Measurements from ENCODE around the gene PRDM5.
A peak's percentile ranks its signal among the peaks of the same experiment; 100 is the strongest.

The PRDM5 gene

GRCh38 chr4:120921456-120922380 lies 808 bp downstream of the PRDM5 start:
- no peaks in the 10 kb centered on the region for H3K27me3 Mint-ChIP-seq
- H3K4me1 Mint-ChIP-seq, result peaks cover 18% of the 10 kb centered on the region
- peak overlapping the region; percentile 92 to 98 for H3K27ac Mint-ChIP-seq
- H3K9me3 Mint-ChIP-seq, result no peaks in the 10 kb centered on the region
- DNase-seq (peak; percentile 47 to 59), ATAC-seq (peak; percentile 1)
- H3K4me3 Mint-ChIP-seq, result peak overlapping the region; percentile 94 to 100

GRCh38 chr4:120920666-120921065 lies 1.9 kb downstream of the PRDM5 start:
- DNase-seq (no peak), ATAC-seq (no peak)
- Mint-ChIP-seq H3K4me3 (no peak overlapping the region), H3K9me3 (no peaks in the 10 kb centered on the region), H3K4me1 (peaks cover 21% of the 10 kb centered on the region), H3K27me3 (no peaks in the 10 kb centered on the region), H3K27ac (no peak overlapping the region)

GRCh38 chr4:120919358-120919757 lies 3.2 kb downstream of the PRDM5 start:
- Mint-ChIP-seq H3K27me3 (no peaks in the 10 kb centered on the region), H3K4me3 (peak overlapping the region in 1 of 2 donors; percentile 0), H3K27ac (no peak overlapping the region), H3K9me3 (no peaks in the 10 kb centered on the region), H3K4me1 (peaks cover 26% of the 10 kb centered on the region)
- DNase-seq (no peak), ATAC-seq (no peak)

- ATAC-seq, result no peak
- H3K27ac Mint-ChIP-seq, result no peak overlapping the region
- no peaks in the 10 kb centered on the region for H3K27me3 Mint-ChIP-seq
- H3K9me3 Mint-ChIP-seq, result no peaks in the 10 kb centered on the region
- H3K4me3 Mint-ChIP-seq, result no peak overlapping the region
- no peak for DNase-seq
- peaks cover 26% of the 10 kb centered on the region for H3K4me1 Mint-ChIP-seq
These were observed 3.7 kb downstream of the PRDM5 start for GRCh38 chr4:120918788-120919187.

- ATAC-seq (no peak), DNase-seq (no peak)
- no peak overlapping the region for H3K4me3 Mint-ChIP-seq
- no peaks in the 10 kb centered on the region for H3K9me3 Mint-ChIP-seq
- no peak overlapping the region for H3K27ac Mint-ChIP-seq
- no peaks in the 10 kb centered on the region for H3K27me3 Mint-ChIP-seq
- H3K4me1 Mint-ChIP-seq, result peaks cover 26% of the 10 kb centered on the region
These were observed 4.4 kb downstream of the PRDM5 start for GRCh38 chr4:120918092-120918491.

GRCh38 chr4:120916937-120917336 lies 5.6 kb downstream of the PRDM5 start:
- no peak overlapping the region for H3K27ac Mint-ChIP-seq
- no peaks in the 10 kb centered on the region for H3K27me3 Mint-ChIP-seq
- no peak overlapping the region for H3K4me3 Mint-ChIP-seq
- no peaks in the 10 kb centered on the region for H3K9me3 Mint-ChIP-seq
- no peak for ATAC-seq
- H3K4me1 Mint-ChIP-seq, result peaks cover 25% of the 10 kb centered on the region
- no peak for DNase-seq

GRCh38 chr4:120915336-120915735 lies 7.2 kb downstream of the PRDM5 start:
- Mint-ChIP-seq H3K4me3 (no peak overlapping the region), H3K27me3 (no peaks in the 10 kb centered on the region), H3K27ac (no peak overlapping the region), H3K4me1 (peaks cover 29% of the 10 kb centered on the region), H3K9me3 (no peaks in the 10 kb centered on the region)
- ATAC-seq (no peak), DNase-seq (no peak)

- no peak for DNase-seq
- peak; percentile 2 for ATAC-seq
- Mint-ChIP-seq H3K27me3 (peaks cover 6% of the 10 kb centered on the region), H3K4me1 (peaks cover 23% of the 10 kb centered on the region), H3K4me3 (no peak overlapping the region), H3K27ac (no peak overlapping the region), H3K9me3 (peaks cover 4 to 6% of the 10 kb centered on the region in 2 donors)
These were observed 19.1 kb downstream of the PRDM5 start for GRCh38 chr4:120903419-120903818.

GRCh38 chr4:120902925-120903324 lies 19.6 kb downstream of the PRDM5 start:
- Mint-ChIP-seq H3K9me3 (peaks cover 4 to 6% of the 10 kb centered on the region in 2 donors), H3K4me1 (peaks cover 23% of the 10 kb centered on the region), H3K27me3 (peaks cover 6% of the 10 kb centered on the region), H3K4me3 (peak overlapping the region in 1 of 2 donors; percentile 29), H3K27ac (peak overlapping the region in 1 of 2 donors; percentile 8)
- ATAC-seq (peak; percentile 92), DNase-seq (peak in 1 of 2 donors; percentile 65)

- DNase-seq (no peak), ATAC-seq (no peak)
- peaks cover 4 to 6% of the 10 kb centered on the region in 2 donors for H3K9me3 Mint-ChIP-seq
- H3K27me3 Mint-ChIP-seq, result peaks cover 6% of the 10 kb centered on the region
- no peak overlapping the region for H3K4me3 Mint-ChIP-seq
- peaks cover 23% of the 10 kb centered on the region for H3K4me1 Mint-ChIP-seq
- peak overlapping the region in 1 of 2 donors; percentile 84 for H3K27ac Mint-ChIP-seq
These were observed 20.8 kb downstream of the PRDM5 start for GRCh38 chr4:120901731-120902130.

- Mint-ChIP-seq H3K4me1 (peaks cover 17% of the 10 kb centered on the region), H3K4me3 (no peak overlapping the region), H3K27ac (no peak overlapping the region), H3K9me3 (peaks cover 2 to 9% of the 10 kb centered on the region in 2 donors), H3K27me3 (peaks cover 6% of the 10 kb centered on the region)
- ATAC-seq, result no peak
- DNase-seq, result no peak
These were observed 24.4 kb downstream of the PRDM5 start for GRCh38 chr4:120897981-120898719.

- no peaks in the 10 kb centered on the region for H3K27me3 Mint-ChIP-seq
- peaks cover 15 to 20% of the 10 kb centered on the region in 2 donors for H3K9me3 Mint-ChIP-seq
- DNase-seq (no peak), ATAC-seq (no peak)
- H3K4me3 Mint-ChIP-seq, result no peak overlapping the region
- no peaks in the 10 kb centered on the region for H3K4me1 Mint-ChIP-seq
- no peak overlapping the region for H3K27ac Mint-ChIP-seq
These were observed 27.0 kb downstream of the PRDM5 start for GRCh38 chr4:120895554-120895953.

- no peak overlapping the region for H3K4me3 Mint-ChIP-seq
- DNase-seq (no peak), ATAC-seq (no peak)
- peaks cover 21 to 28% of the 10 kb centered on the region in 2 donors for H3K9me3 Mint-ChIP-seq
- no peaks in the 10 kb centered on the region for H3K4me1 Mint-ChIP-seq
- H3K27ac Mint-ChIP-seq, result no peak overlapping the region
- no peaks in the 10 kb centered on the region for H3K27me3 Mint-ChIP-seq
These were observed 29.2 kb downstream of the PRDM5 start for GRCh38 chr4:120893314-120893713.

- Mint-ChIP-seq H3K9me3 (peaks cover 17 to 18% of the 10 kb centered on the region in 2 donors), H3K27ac (no peak overlapping the region), H3K4me3 (no peak overlapping the region), H3K27me3 (no peaks in the 10 kb centered on the region), H3K4me1 (no peaks in the 10 kb centered on the region)
- DNase-seq (no peak), ATAC-seq (no peak)
These were observed 36.3 kb downstream of the PRDM5 start for GRCh38 chr4:120886191-120886590.

- Mint-ChIP-seq H3K27me3 (no peaks in the 10 kb centered on the region), H3K4me3 (no peak overlapping the region), H3K4me1 (no peaks in the 10 kb centered on the region), H3K27ac (no peak overlapping the region), H3K9me3 (no peaks in the 10 kb centered on the region)
- no peak for ATAC-seq
- DNase-seq, result no peak
These were observed 40.7 kb downstream of the PRDM5 start for GRCh38 chr4:120881846-120882245.

- H3K9me3 Mint-ChIP-seq, result no peaks in the 10 kb centered on the region
- ATAC-seq, result no peak
- no peaks in the 10 kb centered on the region for H3K27me3 Mint-ChIP-seq
- H3K4me3 Mint-ChIP-seq, result no peak overlapping the region
- no peaks in the 10 kb centered on the region for H3K4me1 Mint-ChIP-seq
- DNase-seq, result no peak
- H3K27ac Mint-ChIP-seq, result no peak overlapping the region
These were observed 41.2 kb downstream of the PRDM5 start for GRCh38 chr4:120881351-120881750.
